ENCODE results near the gene MYT1. TPM values are rescaled to one million over a fixed set of nuclear protein-coding genes. Genes with fewer than 3 reads are reported as not detected.
A peak's percentile ranks its signal among the peaks of the same experiment; 100 is the strongest.

Gene MYT1
- total RNA-seq, 1 donor from 2014 or later = 2.3 TPM

DNA sequence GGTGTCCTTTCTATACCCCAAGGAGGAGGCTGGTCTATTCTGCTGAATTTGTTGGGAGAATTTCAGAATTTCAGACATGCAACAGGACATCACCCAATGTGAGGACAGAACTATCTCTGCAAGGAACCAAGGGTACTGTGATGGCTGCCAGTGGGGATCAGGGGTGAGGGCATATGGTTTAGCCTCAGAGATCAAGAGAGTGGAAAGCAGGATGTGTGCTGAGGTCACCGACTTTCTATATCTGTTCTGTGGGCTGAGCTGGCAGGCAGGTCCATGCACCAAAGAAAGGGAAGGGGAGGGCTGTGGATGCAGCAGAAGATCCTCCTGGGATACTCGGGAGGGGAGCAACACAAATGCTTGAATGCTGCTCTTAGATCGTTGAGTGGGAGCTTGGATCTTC is 28.8 kb downstream of the MYT1 start:
- Mint-ChIP-seq H3K36me3 (ENCODE audit: insufficient read depth) (no peaks in the 10 kb centered on the region), H3K9me3 (ENCODE audit: low read depth) (no peaks in the 10 kb centered on the region), H3K4me3 (ENCODE audit: low read depth) (no peak overlapping the region), H3K27me3 (peaks cover 10% of the 10 kb centered on the region), H3K27ac (peak overlapping the region; percentile 64), H3K4me1 (ENCODE audit: low read depth) (peaks cover 25% of the 10 kb centered on the region)
- TF ChIP-seq, protein P1, sequence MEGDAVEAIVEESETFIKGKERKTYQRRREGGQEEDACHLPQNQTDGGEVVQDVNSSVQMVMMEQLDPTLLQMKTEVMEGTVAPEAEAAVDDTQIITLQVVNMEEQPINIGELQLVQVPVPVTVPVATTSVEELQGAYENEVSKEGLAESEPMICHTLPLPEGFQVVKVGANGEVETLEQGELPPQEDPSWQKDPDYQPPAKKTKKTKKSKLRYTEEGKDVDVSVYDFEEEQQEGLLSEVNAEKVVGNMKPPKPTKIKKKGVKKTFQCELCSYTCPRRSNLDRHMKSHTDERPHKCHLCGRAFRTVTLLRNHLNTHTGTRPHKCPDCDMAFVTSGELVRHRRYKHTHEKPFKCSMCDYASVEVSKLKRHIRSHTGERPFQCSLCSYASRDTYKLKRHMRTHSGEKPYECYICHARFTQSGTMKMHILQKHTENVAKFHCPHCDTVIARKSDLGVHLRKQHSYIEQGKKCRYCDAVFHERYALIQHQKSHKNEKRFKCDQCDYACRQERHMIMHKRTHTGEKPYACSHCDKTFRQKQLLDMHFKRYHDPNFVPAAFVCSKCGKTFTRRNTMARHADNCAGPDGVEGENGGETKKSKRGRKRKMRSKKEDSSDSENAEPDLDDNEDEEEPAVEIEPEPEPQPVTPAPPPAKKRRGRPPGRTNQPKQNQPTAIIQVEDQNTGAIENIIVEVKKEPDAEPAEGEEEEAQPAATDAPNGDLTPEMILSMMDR (IDR thresholded peaks at IDR 0.05; ENCODE audit: unreplicated experiment) = no peak
- no peak for DNase-seq (ENCODE audit: low spot score, unreplicated experiment)

DNA sequence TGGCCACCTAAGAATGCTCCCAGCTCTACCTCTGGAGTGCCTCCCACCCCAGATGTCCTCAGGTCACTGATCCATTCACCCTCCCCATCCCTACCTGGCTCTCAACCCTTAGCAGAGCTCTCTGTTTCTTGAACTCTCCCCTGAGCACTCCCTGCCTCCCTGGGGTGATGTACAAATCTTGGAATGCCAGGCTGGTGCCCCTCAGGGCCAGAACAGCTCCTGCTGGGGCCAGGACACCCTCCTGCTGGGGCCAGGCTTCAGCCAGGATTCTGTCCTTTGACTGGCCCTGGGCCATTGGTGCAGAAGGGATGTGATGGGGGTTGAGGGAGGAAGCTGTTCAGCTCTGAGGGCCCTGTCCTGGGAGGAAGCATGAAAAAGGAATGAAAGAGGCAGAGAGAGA is 30.0 kb downstream of the MYT1 start:
- no peak overlapping the region for H3K27ac Mint-ChIP-seq
- TF ChIP-seq, protein P1 (IDR thresholded peaks at IDR 0.05; ENCODE audit: unreplicated experiment) = no peak
- H3K4me1 Mint-ChIP-seq (ENCODE audit: low read depth) = peaks cover 15% of the 10 kb centered on the region
- H3K27me3 Mint-ChIP-seq = peaks cover 10% of the 10 kb centered on the region
- DNase-seq (ENCODE audit: low spot score, unreplicated experiment) = no peak
- no peak overlapping the region for H3K4me3 Mint-ChIP-seq (ENCODE audit: low read depth)
- no peaks in the 10 kb centered on the region for H3K9me3 Mint-ChIP-seq (ENCODE audit: low read depth)
- no peaks in the 10 kb centered on the region for H3K36me3 Mint-ChIP-seq (ENCODE audit: insufficient read depth)

DNA sequence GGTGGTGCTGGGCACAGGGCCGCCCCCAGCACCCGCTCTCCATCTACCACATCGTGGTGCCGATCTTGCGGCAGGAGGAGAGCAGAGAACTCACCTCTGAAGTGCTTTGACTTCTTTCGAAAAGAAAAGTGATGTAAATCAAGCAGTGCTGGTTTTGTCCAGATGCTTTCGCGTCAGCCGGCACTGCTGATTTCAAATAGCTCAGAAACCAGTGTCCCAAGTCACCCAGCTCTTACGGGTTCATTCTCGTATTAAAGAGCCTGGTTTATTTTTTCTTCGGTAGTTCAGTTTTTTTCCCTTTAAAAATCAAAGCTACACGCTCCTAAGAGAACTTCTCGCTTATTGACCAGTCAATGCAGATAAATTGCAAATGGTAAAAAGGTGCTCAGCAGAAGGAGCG is 32.1 kb downstream of the MYT1 start:
- Mint-ChIP-seq H3K4me3 (ENCODE audit: low read depth) (no peak overlapping the region), H3K27me3 (peaks cover 19% of the 10 kb centered on the region), H3K9me3 (ENCODE audit: low read depth) (no peaks in the 10 kb centered on the region), H3K4me1 (ENCODE audit: low read depth) (peaks cover 6% of the 10 kb centered on the region), H3K36me3 (ENCODE audit: insufficient read depth) (no peaks in the 10 kb centered on the region), H3K27ac (no peak overlapping the region)
- no peak for DNase-seq (ENCODE audit: low spot score, unreplicated experiment)
- TF ChIP-seq, protein P1 (IDR thresholded peaks at IDR 0.05; ENCODE audit: unreplicated experiment) = no peak

DNA sequence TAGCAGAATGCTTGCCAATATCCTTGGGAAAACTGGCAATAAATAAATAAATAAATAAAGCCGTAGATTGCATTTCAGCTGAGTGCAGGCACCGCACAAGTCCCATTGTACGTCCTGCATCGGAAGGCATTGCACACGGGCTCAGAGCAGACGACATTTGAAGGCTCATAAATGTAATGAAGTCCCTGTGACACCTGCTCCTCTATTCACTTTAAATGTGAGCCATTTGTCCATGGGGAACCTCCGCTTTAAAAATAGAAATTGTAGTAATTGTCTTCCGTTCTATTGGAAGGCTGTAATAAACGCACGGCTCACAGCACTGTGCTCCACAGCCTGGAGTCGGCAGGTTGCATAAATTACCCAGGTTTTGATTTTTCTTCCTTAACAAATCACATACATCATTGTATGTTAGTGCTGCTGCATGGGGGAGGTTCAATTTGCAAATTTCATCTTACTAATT is 32.6 kb downstream of the MYT1 start:
- Mint-ChIP-seq H3K27me3 (peaks cover 19% of the 10 kb centered on the region), H3K36me3 (ENCODE audit: insufficient read depth) (no peaks in the 10 kb centered on the region), H3K27ac (no peak overlapping the region), H3K4me3 (ENCODE audit: low read depth) (no peak overlapping the region), H3K4me1 (ENCODE audit: low read depth) (peaks cover 6% of the 10 kb centered on the region), H3K9me3 (ENCODE audit: low read depth) (no peaks in the 10 kb centered on the region)
- no peak for DNase-seq (ENCODE audit: low spot score, unreplicated experiment)
- TF ChIP-seq, protein P1 (IDR thresholded peaks at IDR 0.05; ENCODE audit: unreplicated experiment) = no peak

DNA sequence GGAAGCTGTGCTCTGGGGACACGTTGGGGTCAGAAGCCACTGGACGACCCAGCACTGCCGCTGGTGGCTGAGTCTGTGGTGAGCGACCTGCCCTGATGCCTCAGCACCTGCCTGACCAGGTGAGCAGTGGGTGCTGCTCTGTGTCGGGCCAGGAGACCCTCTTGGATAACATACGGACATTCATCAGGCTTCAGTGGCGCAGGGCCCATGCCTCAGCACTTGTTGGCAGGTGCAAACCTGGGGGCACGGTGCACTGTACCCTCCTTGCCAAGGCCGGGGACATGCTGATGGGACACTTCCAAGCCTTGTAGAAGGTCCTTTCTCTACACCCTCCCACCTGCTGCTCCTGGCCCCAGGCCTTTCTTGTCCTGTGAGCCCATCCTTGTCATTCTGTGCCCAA is 34.1 kb downstream of the MYT1 start:
- DNase-seq (ENCODE audit: low spot score, unreplicated experiment) = no peak
- H3K27ac Mint-ChIP-seq = no peak overlapping the region
- no peaks in the 10 kb centered on the region for H3K36me3 Mint-ChIP-seq (ENCODE audit: insufficient read depth)
- peaks cover 6% of the 10 kb centered on the region for H3K4me1 Mint-ChIP-seq (ENCODE audit: low read depth)
- TF ChIP-seq, protein P1 (IDR thresholded peaks at IDR 0.05; ENCODE audit: unreplicated experiment) = no peak
- H3K4me3 Mint-ChIP-seq (ENCODE audit: low read depth) = no peak overlapping the region
- no peaks in the 10 kb centered on the region for H3K9me3 Mint-ChIP-seq (ENCODE audit: low read depth)
- peaks cover 13% of the 10 kb centered on the region for H3K27me3 Mint-ChIP-seq

All from progenitor cell of endocrine pancreas (in vitro differentiated cells).